ENCODE results near the gene GRK7. TPM values are rescaled to one million over a fixed set of nuclear protein-coding genes. Genes with fewer than 3 reads are reported as not detected.

Gene GRK7
- total RNA-seq, 1 donor from 2014 or later = not detected

DNA sequence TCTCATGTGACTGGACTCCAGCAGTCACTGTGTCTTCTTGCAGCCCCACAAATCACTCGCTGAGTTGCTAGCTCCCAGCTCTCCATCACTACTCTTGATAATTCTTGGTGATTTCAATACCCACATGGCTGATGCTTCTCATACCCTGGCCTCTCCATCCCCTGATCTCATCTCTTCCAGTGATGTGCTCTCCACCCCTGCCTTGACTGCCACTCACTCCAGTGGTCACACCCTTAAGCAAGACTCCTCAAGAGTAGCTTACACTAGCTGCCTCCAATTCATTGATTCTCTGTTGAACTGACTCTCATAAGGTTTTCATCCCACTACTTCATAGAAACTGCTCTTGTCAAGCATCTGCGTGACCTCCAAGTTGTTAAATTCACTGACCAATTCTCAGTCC is 837 bp downstream of the GRK7 start:
- FAIRE-seq = no peak
- no peaks in the 10 kb centered on the region for H3K27me3 ChIP-seq (ENCODE audit: insufficient read depth, low read length)
- H3K27me3 Mint-ChIP-seq (ENCODE audit: low read depth, unreplicated experiment) = no peaks in the 10 kb centered on the region
- no peaks in the 10 kb centered on the region for H3K4me1 ChIP-seq (ENCODE audit: insufficient read depth, low read length)
- H3K4me3 Mint-ChIP-seq (ENCODE audit: unreplicated experiment) = no peak overlapping the region
- no peak overlapping the region for H3K4me3 ChIP-seq (ENCODE audit: insufficient read depth, low read depth, low read length)
- H3K27ac ChIP-seq (ENCODE audit: low read depth, low read length) = no peak overlapping the region
- H3K4me2 ChIP-seq (ENCODE audit: low read length) = no peak overlapping the region
- no peak overlapping the region for H3K27ac Mint-ChIP-seq (ENCODE audit: unreplicated experiment)
- H3K36me3 Mint-ChIP-seq (ENCODE audit: low read depth, unreplicated experiment) = no peaks in the 10 kb centered on the region
- no peaks in the 10 kb centered on the region for H4K20me1 ChIP-seq (ENCODE audit: insufficient read depth, low read length)
- no peaks in the 10 kb centered on the region for H3K9me3 Mint-ChIP-seq (ENCODE audit: unreplicated experiment)
- no peaks in the 10 kb centered on the region for H3K36me3 ChIP-seq (ENCODE audit: insufficient read depth, low read length)
- H3K4me1 Mint-ChIP-seq (ENCODE audit: low read depth, unreplicated experiment) = peaks cover 3% of the 10 kb centered on the region
- H3K79me2 ChIP-seq (ENCODE audit: insufficient read depth, low read length) = no peaks in the 10 kb centered on the region
- no peak overlapping the region for H2AFZ ChIP-seq (ENCODE audit: low read depth, low read length)
- TF ChIP-seq, protein P1, sequence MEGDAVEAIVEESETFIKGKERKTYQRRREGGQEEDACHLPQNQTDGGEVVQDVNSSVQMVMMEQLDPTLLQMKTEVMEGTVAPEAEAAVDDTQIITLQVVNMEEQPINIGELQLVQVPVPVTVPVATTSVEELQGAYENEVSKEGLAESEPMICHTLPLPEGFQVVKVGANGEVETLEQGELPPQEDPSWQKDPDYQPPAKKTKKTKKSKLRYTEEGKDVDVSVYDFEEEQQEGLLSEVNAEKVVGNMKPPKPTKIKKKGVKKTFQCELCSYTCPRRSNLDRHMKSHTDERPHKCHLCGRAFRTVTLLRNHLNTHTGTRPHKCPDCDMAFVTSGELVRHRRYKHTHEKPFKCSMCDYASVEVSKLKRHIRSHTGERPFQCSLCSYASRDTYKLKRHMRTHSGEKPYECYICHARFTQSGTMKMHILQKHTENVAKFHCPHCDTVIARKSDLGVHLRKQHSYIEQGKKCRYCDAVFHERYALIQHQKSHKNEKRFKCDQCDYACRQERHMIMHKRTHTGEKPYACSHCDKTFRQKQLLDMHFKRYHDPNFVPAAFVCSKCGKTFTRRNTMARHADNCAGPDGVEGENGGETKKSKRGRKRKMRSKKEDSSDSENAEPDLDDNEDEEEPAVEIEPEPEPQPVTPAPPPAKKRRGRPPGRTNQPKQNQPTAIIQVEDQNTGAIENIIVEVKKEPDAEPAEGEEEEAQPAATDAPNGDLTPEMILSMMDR (IDR thresholded peaks at IDR 0.05; ENCODE audit: insufficient read depth, low read depth, low read length) = no peak
- TF ChIP-seq EZH2 (IDR thresholded peaks at IDR 0.05; ENCODE audit: insufficient read depth, low read length) = no peak
- H3K9me3 ChIP-seq (ENCODE audit: insufficient read depth, low read depth, low read length) = no peaks in the 10 kb centered on the region
- DNase-seq (ENCODE audit: low read depth) = no peak
- H3K9ac ChIP-seq (ENCODE audit: low read length) = no peak overlapping the region

DNA sequence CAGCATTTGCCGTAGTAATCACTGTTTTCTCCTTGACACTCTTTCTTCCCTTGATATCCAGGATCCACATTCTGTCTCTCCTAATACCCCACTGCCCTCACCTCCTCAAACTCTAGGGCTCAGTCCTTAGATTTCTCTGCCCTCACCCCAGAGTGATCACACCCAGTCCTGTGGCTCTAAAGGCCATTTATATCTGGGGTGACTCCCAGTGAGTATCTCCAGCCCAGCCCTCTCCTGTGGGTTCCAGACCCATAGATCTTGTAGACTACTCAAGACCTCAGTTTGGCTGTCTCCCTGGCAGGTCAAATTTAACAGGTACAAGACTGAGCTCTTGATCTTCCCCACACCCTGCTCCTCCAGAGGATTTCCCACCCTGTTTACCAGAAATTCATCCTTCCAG is 1.3 kb downstream of the GRK7 start:
- H3K27ac Mint-ChIP-seq (ENCODE audit: unreplicated experiment) = no peak overlapping the region
- no peaks in the 10 kb centered on the region for H4K20me1 ChIP-seq (ENCODE audit: insufficient read depth, low read length)
- no peak for FAIRE-seq
- peaks cover 7% of the 10 kb centered on the region for H3K4me1 Mint-ChIP-seq (ENCODE audit: low read depth, unreplicated experiment)
- no peak overlapping the region for H3K4me3 Mint-ChIP-seq (ENCODE audit: unreplicated experiment)
- H3K4me1 ChIP-seq (ENCODE audit: insufficient read depth, low read length) = no peaks in the 10 kb centered on the region
- no peaks in the 10 kb centered on the region for H3K27me3 Mint-ChIP-seq (ENCODE audit: low read depth, unreplicated experiment)
- no peak for DNase-seq (ENCODE audit: low read depth)
- no peaks in the 10 kb centered on the region for H3K27me3 ChIP-seq (ENCODE audit: insufficient read depth, low read length)
- no peak overlapping the region for H2AFZ ChIP-seq (ENCODE audit: low read depth, low read length)
- no peaks in the 10 kb centered on the region for H3K36me3 ChIP-seq (ENCODE audit: insufficient read depth, low read length)
- H3K79me2 ChIP-seq (ENCODE audit: insufficient read depth, low read length) = no peaks in the 10 kb centered on the region
- H3K4me2 ChIP-seq (ENCODE audit: low read length) = no peak overlapping the region
- no peak overlapping the region for H3K27ac ChIP-seq (ENCODE audit: low read depth, low read length)
- TF ChIP-seq, protein P1 (IDR thresholded peaks at IDR 0.05; ENCODE audit: insufficient read depth, low read depth, low read length) = no peak
- no peak for TF ChIP-seq EZH2 (IDR thresholded peaks at IDR 0.05; ENCODE audit: insufficient read depth, low read length)
- no peaks in the 10 kb centered on the region for H3K9me3 ChIP-seq (ENCODE audit: insufficient read depth, low read depth, low read length)
- H3K9me3 Mint-ChIP-seq (ENCODE audit: unreplicated experiment) = no peaks in the 10 kb centered on the region
- no peak overlapping the region for H3K9ac ChIP-seq (ENCODE audit: low read length)
- no peaks in the 10 kb centered on the region for H3K36me3 Mint-ChIP-seq (ENCODE audit: low read depth, unreplicated experiment)
- H3K4me3 ChIP-seq (ENCODE audit: insufficient read depth, low read depth, low read length) = no peak overlapping the region

DNA sequence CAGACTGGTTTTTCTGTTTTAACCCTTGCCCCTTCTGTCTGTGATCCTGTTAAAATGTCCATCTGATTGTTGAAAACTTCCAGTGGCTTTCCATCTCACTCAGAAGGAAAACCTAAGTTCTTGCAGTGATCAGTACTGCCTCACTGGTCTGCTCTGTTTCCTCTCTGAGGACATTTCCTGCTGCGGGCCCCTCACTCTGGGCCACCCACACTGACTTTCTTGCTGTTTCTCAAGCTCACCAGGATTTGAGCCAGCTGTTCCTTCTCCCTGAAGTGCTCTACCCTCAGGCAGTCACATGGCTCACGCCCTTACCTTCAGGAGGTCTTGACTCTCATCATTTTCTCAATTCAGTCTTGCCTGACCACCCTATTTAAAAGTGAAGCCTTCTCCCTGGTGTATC is 1.8 kb downstream of the GRK7 start:
- Histone ChIP-seq H3K4me3 (ENCODE audit: insufficient read depth, low read depth, low read length) (no peak overlapping the region), H3K27me3 (ENCODE audit: insufficient read depth, low read length) (no peaks in the 10 kb centered on the region), H3K4me2 (ENCODE audit: low read length) (no peak overlapping the region), H3K4me1 (ENCODE audit: insufficient read depth, low read length) (no peaks in the 10 kb centered on the region), H2AFZ (ENCODE audit: low read depth, low read length) (no peak overlapping the region), H4K20me1 (ENCODE audit: insufficient read depth, low read length) (no peaks in the 10 kb centered on the region), H3K79me2 (ENCODE audit: insufficient read depth, low read length) (no peaks in the 10 kb centered on the region), H3K36me3 (ENCODE audit: insufficient read depth, low read length) (no peaks in the 10 kb centered on the region), H3K9ac (ENCODE audit: low read length) (no peak overlapping the region), H3K9me3 (ENCODE audit: insufficient read depth, low read depth, low read length) (no peaks in the 10 kb centered on the region), H3K27ac (ENCODE audit: low read depth, low read length) (no peak overlapping the region)
- no peak for FAIRE-seq
- Mint-ChIP-seq H3K9me3 (ENCODE audit: unreplicated experiment) (no peaks in the 10 kb centered on the region), H3K4me3 (ENCODE audit: unreplicated experiment) (no peak overlapping the region), H3K27me3 (ENCODE audit: low read depth, unreplicated experiment) (no peaks in the 10 kb centered on the region), H3K4me1 (ENCODE audit: low read depth, unreplicated experiment) (peaks cover 9% of the 10 kb centered on the region), H3K36me3 (ENCODE audit: low read depth, unreplicated experiment) (no peaks in the 10 kb centered on the region), H3K27ac (ENCODE audit: unreplicated experiment) (no peak overlapping the region)
- TF ChIP-seq EZH2 (IDR thresholded peaks at IDR 0.05; ENCODE audit: insufficient read depth, low read length) = no peak
- TF ChIP-seq, protein P1 (IDR thresholded peaks at IDR 0.05; ENCODE audit: insufficient read depth, low read depth, low read length) = no peak
- DNase-seq (ENCODE audit: low read depth) = no peak
